ENCODE measurements around the gene HCN3.
"Not testable (repeated sequence)": the region's sequence is repeated elsewhere in the genome, so short reads cannot be mapped to it uniquely, and the experiment has no call there.

DNA sequence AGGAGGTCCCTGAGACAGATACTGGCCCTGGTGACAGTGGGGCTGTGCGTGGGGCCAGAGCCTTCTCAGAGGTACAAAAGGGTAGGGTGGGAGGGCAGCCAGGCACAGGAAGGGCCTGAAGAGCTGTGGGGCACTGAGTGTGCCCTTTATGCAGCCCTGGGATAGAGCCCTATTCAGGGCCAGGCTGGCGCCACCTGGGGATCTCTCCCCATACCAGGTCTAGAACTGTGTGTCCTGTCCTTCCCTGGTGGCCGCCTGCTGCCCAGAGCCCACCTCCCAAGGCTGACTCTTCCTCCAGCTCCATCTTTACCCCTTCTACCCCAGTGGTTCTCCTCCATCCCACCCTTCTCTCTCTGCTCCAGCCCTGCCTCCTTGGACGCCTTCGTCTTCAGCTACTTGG is 43.8 kb upstream of the HCN3 start:
- TF ChIP-seq, protein P1, sequence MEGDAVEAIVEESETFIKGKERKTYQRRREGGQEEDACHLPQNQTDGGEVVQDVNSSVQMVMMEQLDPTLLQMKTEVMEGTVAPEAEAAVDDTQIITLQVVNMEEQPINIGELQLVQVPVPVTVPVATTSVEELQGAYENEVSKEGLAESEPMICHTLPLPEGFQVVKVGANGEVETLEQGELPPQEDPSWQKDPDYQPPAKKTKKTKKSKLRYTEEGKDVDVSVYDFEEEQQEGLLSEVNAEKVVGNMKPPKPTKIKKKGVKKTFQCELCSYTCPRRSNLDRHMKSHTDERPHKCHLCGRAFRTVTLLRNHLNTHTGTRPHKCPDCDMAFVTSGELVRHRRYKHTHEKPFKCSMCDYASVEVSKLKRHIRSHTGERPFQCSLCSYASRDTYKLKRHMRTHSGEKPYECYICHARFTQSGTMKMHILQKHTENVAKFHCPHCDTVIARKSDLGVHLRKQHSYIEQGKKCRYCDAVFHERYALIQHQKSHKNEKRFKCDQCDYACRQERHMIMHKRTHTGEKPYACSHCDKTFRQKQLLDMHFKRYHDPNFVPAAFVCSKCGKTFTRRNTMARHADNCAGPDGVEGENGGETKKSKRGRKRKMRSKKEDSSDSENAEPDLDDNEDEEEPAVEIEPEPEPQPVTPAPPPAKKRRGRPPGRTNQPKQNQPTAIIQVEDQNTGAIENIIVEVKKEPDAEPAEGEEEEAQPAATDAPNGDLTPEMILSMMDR (conservative IDR thresholded peaks at IDR 0.05; ENCODE audit: low read depth, low read length) = not testable (repeated sequence)
- not testable (repeated sequence) for TF ChIP-seq EZH2 (IDR thresholded peaks at IDR 0.05; ENCODE audit: borderline replicate concordance, low read depth, low read length, poor library complexity, severe bottlenecking)
